AG04449 (cell line): ENCODE results near the gene AGBL3.

Source experiments
- CTCF ChIA-PET: fragments of 350-600 bp; formaldehyde crosslinking; extraction: SDS; loops from one replicate; lab custom pipeline; 2021; ENCODE audit warnings: antibody characterized with exemption; lab: Yijun Ruan, JAX
- POLR2A ChIA-PET: fragments of 400-600, 350-600 bp; formaldehyde crosslinking; extraction: SDS; loops from one replicate; lab custom pipeline; 2020; ENCODE audit warnings: antibody characterized with exemption, inconsistent platforms; lab: Yijun Ruan, JAX
- DNase-seq: peaks from one replicate; pipeline ENCODE4 v3.0.0-alpha.2; 2010; ENCODE audit warnings: low read depth, low spot score
- H3K4me3 ChIP-seq: 2 replicates; pipeline ENCODE4 v1.5.1; 2011; ENCODE audit warnings: low read depth, mild to moderate bottlenecking, control low read depth, low read length
- TF ChIP-seq, protein P1 (sequence below): IDR thresholded peaks from one replicate; pipeline ENCODE4 v1.5.1; 2011; ENCODE audit warnings: mild to moderate bottlenecking, moderate library complexity, low read length, control low read depth, inconsistent platforms; ENCODE audit not compliant: insufficient read depth; ENCODE audit errors: missing control alignments

Gene AGBL3

DNA sequence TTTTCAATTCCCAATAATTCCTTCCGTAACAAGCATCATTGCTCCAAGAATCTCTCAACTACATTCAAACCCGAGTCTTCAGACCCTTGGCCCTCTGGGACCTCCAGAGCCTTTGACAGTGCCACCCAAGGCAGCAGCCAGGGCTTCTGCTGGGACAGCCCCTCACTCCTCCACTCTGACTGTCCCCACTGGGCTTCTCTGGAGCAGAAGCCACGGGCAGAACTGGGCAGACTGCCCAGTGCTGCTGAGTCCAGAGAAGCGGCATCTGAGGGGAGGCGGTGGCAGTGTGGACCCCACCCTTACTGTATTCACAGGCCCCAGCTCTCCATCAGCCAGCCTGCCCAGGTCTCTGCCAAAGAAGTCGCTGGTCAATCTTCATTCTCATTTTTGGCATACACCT is 175.4 kb downstream of the AGBL3 start:
- POLR2A ChIA-PET, result no interaction called here
- no peak overlapping the region for H3K4me3 ChIP-seq
- CTCF ChIA-PET, result interaction anchor here (1.4 kb wide), 1 partner anchor 10 kb away, joined by 4 read pairs; no protein-coding TSS in a partner anchor
- no peak for DNase-seq
- TF ChIP-seq, protein P1, sequence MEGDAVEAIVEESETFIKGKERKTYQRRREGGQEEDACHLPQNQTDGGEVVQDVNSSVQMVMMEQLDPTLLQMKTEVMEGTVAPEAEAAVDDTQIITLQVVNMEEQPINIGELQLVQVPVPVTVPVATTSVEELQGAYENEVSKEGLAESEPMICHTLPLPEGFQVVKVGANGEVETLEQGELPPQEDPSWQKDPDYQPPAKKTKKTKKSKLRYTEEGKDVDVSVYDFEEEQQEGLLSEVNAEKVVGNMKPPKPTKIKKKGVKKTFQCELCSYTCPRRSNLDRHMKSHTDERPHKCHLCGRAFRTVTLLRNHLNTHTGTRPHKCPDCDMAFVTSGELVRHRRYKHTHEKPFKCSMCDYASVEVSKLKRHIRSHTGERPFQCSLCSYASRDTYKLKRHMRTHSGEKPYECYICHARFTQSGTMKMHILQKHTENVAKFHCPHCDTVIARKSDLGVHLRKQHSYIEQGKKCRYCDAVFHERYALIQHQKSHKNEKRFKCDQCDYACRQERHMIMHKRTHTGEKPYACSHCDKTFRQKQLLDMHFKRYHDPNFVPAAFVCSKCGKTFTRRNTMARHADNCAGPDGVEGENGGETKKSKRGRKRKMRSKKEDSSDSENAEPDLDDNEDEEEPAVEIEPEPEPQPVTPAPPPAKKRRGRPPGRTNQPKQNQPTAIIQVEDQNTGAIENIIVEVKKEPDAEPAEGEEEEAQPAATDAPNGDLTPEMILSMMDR, result no peak

DNA sequence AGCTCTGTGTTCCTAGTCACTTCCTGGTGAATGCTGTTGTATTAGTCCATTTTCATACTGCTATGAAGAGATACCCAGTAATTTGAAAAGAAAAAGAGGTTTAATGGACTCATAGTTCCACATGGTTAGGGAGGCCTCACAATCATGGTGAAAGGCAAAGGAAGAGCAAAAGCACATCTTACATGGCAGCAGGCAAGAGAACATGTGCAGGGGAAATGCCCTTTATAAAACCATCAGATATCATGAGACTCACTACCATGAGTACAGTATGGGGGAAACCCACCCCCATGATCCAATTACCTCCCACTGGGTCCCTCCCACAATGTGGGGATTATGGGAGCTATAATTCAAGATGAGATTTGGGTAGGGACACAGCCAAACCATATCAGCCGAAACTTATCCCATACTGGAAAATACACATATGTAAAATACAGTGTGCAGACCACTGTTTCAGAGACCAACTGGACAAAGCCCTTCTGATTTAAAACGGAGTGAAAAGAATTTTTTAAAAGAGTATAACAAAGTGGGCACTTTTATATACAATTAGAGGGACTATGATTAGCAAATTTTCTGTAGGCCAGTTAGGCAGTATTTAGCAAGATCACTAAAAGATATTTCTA is 176.2 kb downstream of the AGBL3 start:
- no peak overlapping the region for H3K4me3 ChIP-seq
- no peak for DNase-seq
- ChIA-PET CTCF (interaction anchor here (1.4 kb wide), 1 partner anchor 9 kb away, joined by 4 read pairs; no protein-coding TSS in a partner anchor), POLR2A (no interaction called here)
- TF ChIP-seq, protein P1, result no peak

DNA sequence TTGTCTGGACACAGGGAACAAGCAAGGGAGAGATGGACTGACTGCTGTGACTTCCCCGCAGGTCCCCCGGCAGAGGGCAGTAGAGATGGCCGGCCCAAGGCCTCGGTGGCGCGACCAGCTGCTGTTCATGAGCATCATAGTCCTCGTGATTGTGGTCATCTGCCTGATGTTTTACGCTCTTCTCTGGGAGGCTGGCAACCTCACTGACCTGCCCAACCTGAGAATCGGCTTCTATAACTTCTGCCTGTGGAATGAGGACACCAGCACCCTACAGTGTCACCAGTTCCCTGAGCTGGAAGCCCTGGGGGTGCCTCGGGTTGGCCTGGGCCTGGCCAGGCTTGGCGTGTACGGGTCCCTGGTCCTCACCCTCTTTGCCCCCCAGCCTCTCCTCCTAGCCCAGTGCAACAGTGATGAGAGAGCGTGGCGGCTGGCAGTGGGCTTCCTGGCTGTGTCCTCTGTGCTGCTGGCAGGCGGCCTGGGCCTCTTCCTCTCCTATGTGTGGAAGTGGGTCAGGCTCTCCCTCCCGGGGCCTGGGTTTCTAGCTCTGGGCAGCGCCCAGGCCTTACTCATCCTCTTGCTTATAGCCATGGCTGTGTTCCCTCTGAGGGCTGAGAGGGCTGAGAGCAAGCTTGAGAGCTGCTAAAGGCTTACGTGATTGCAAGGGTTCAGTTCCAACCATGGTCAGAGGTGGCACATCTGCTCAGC is 178.2 kb downstream of the AGBL3 start:
- POLR2A ChIA-PET, result no interaction called here
- CTCF ChIA-PET, result interaction anchor here (1.4 kb wide), 1 partner anchor 179 kb away, joined by 3 read pairs; the partner anchor contains the start of gene AGBL3
- DNase-seq, result no peak
- no peak overlapping the region for H3K4me3 ChIP-seq
- TF ChIP-seq, protein P1, result no peak

DNA sequence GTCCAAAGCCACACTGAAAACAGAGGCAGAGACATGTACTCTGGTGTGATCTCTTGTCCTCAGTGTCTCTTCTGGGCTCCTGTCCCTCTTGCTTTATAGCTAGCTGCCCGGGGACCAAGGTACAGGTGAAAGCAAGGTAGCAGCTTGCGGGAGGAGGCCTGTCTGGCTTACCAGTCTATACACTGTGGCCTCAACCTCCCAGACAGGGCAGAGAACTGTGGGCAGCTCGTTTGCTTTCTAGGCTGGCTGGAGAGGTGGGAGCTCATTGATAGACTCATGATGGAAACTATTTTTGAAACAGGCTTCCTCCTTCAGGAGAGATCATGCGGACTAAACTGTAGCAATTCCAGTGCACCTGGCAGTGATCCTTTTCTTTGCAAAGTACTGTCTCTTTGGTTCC is 179.6 kb downstream of the AGBL3 start:
- ChIA-PET POLR2A (no interaction called here), CTCF (no interaction called here)
- TF ChIP-seq, protein P1, result no peak
- no peak for DNase-seq
- no peak overlapping the region for H3K4me3 ChIP-seq

DNA sequence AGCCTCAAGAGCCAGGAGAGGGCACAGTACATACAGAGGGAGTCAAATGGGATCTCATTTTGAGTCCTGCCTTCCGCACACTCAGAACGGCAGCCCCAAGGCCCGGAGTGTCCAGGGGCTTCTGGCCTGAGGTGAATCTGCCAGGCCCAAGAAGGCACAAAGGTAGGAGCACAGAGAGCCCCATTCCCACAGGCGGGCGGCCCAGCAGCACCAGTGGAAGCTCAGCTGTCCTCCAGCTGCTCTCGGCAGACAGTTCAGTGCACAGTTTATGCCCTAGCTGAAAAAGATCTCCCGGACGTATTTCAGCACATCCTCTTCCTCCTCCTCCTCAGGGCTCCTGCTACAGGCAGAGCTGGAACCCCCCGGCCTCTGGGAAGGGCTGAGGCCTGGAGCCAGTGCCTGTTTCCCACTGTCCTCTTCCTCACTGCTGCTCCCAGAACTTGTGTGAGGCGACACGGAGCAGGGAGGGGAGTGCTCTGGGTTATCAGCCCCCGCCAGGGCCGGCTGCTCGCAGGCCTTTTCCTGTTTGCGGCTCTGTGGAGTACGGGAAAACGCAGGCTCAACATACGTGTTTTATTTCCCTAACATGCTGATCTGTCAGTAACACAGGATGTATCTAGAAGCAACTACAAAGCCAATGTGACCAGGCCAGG is 180.2 kb downstream of the AGBL3 start:
- ChIA-PET CTCF (no interaction called here), POLR2A (no interaction called here)
- DNase-seq, result no peak
- no peak overlapping the region for H3K4me3 ChIP-seq
- TF ChIP-seq, protein P1, result no peak
